Measurements from ENCODE around the gene SEPHS2. TPM values are rescaled to one million over a fixed set of nuclear protein-coding genes. Genes with fewer than 3 reads are reported as not detected.

Gene SEPHS2, protein sequence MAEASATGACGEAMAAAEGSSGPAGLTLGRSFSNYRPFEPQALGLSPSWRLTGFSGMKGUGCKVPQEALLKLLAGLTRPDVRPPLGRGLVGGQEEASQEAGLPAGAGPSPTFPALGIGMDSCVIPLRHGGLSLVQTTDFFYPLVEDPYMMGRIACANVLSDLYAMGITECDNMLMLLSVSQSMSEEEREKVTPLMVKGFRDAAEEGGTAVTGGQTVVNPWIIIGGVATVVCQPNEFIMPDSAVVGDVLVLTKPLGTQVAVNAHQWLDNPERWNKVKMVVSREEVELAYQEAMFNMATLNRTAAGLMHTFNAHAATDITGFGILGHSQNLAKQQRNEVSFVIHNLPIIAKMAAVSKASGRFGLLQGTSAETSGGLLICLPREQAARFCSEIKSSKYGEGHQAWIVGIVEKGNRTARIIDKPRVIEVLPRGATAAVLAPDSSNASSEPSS
- total RNA-seq (2022) (51.9 and 73.3 TPM in 2 replicates), Bru-seq, nascent RNA (percentile 98 among the genes with signal in this experiment), BruChase-seq, experiment 1, labeled RNA remaining after a 6-hour chase (percentile 80 among the genes with signal in this experiment), BruChase-seq, experiment 2, labeled RNA remaining after a 2-hour chase (percentile 100 among the genes with signal in this experiment)
- long read RNA-seq, transcript SEPHS2-201 (1 exons, 2,551 nt), result major isoform, 589 of 589 reads
- long read RNA-seq, partial matches to known transcripts, result 0 of 589 reads
- long read RNA-seq, other reads (novel, unspliced or antisense), result 0 of 589 reads

GRCh38 chr16:30445408-30446202 is at the start of gene SEPHS2:
Gene SEPHS2 (minus strand): TSS chr16:30445874. CDS start chr16:30445727, 147 bp downstream.
- no TSS peak for BruUV-seq (replicated peaks)
- CTCF ChIA-PET, result interaction anchor here (0.6 to 2.2 kb wide), 7 partner anchors 8 to 183 kb away, joined by 3 to 9 read pairs (median 4); partner anchors contain the start of gene ZNF747
- peak within 1 kb of the TSS; percentile 90 for H3K27ac Mint-ChIP-seq (ENCODE audit: low read depth, unreplicated experiment)

DNA sequence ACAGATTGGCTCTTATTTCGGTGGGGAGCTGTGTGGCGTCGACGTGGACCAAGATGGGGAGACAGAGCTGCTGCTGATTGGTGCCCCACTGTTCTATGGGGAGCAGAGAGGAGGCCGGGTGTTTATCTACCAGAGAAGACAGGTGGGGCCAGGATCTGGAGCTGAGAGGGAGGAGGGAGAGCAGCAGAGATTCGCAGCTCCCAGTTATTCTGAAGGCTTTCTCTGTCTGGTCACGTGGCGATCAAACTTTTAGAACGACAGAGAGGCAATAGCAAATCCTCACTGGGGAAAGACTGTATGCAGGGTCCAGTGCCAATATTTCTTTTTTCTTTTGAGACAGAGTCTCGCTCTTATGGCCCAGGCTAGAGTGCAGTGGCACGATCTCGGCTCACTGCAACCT is 49.0 kb upstream of the SEPHS2 start:
- no peak for TF ChIP-seq CTCF (IDR thresholded peaks at IDR 0.05; ENCODE audit: unreplicated experiment)
- Mint-ChIP-seq H3K36me3 (ENCODE audit: insufficient read depth, unreplicated experiment) (peaks cover 5% of the 10 kb centered on the region), H3K4me3 (ENCODE audit: unreplicated experiment) (no peak overlapping the region), H3K27ac (ENCODE audit: low read depth, unreplicated experiment) (no peak overlapping the region), H3K27me3 (ENCODE audit: insufficient read depth, unreplicated experiment) (no peaks in the 10 kb centered on the region), H3K4me1 (ENCODE audit: insufficient read depth, unreplicated experiment) (peaks cover 15% of the 10 kb centered on the region), H3K9me3 (ENCODE audit: unreplicated experiment) (no peaks in the 10 kb centered on the region)
- DNase-seq (ENCODE audit: unreplicated experiment), result no peak
- no TSS peak for BruUV-seq (replicated peaks)
- ChIA-PET POLR2A (interaction anchor here (1.0 kb wide), 1 partner anchor 33 kb away, joined by 3 read pairs; no protein-coding TSS in a partner anchor), CTCF (no interaction called here)
- intact Hi-C loops (cut with micrococcal nuclease), result no loop called here

More at GRCh38 chr16:30445408-30446202, at the start of gene SEPHS2:
- peaks cover 17% of the 10 kb centered on the region for H3K4me1 Mint-ChIP-seq (ENCODE audit: insufficient read depth, unreplicated experiment)
- peak; percentile 99 for DNase-seq (ENCODE audit: unreplicated experiment)
- peaks cover 42% of the 10 kb centered on the region for H3K36me3 Mint-ChIP-seq (ENCODE audit: insufficient read depth, unreplicated experiment)
- H3K27me3 Mint-ChIP-seq (ENCODE audit: insufficient read depth, unreplicated experiment), result no peaks in the 10 kb centered on the region
- peaks cover 7% of the 10 kb centered on the region for H3K9me3 Mint-ChIP-seq (ENCODE audit: unreplicated experiment)
- peak within 1 kb of the TSS; percentile 80 for H3K4me3 Mint-ChIP-seq (ENCODE audit: unreplicated experiment)
- POLR2A ChIA-PET, result interaction anchor here (0.6 to 3.9 kb wide), 16 partner anchors 12 to 189 kb away, joined by 3 to 18 read pairs (median 4); partner anchors contain the start of genes DCTPP1, ZNF689 and ZNF747
- intact Hi-C loops (cut with micrococcal nuclease), result no loop called here
- peak; percentile 11 for TF ChIP-seq CTCF (IDR thresholded peaks at IDR 0.05; ENCODE audit: unreplicated experiment)

- no peak for TF ChIP-seq CTCF (IDR thresholded peaks at IDR 0.05; ENCODE audit: unreplicated experiment)
- Mint-ChIP-seq H3K4me3 (ENCODE audit: unreplicated experiment) (no peak overlapping the region), H3K9me3 (ENCODE audit: unreplicated experiment) (no peaks in the 10 kb centered on the region), H3K4me1 (ENCODE audit: insufficient read depth, unreplicated experiment) (peaks cover 16% of the 10 kb centered on the region), H3K27ac (ENCODE audit: low read depth, unreplicated experiment) (no peak overlapping the region), H3K36me3 (ENCODE audit: insufficient read depth, unreplicated experiment) (peaks cover 5% of the 10 kb centered on the region), H3K27me3 (ENCODE audit: insufficient read depth, unreplicated experiment) (no peaks in the 10 kb centered on the region)
- ChIA-PET POLR2A (interaction anchor here (1.1 kb wide), 1 partner anchor 33 kb away, joined by 3 read pairs; no protein-coding TSS in a partner anchor), CTCF (interaction anchor here (0.6 to 1.0 kb wide), 2 partner anchors 10 to 26 kb away, joined by 3 read pairs; no protein-coding TSS in a partner anchor)
- intact Hi-C loops (cut with micrococcal nuclease), result no loop called here
- no peak for DNase-seq (ENCODE audit: unreplicated experiment)
- BruUV-seq (replicated peaks), result no TSS peak
These were observed 48.3 kb upstream of the SEPHS2 start for GRCh38 chr16:30493941-30494488.

Measured in MCF 10A (cell line).